ENCODE data around the gene ACTA2.

Gene ACTA2

DNA sequence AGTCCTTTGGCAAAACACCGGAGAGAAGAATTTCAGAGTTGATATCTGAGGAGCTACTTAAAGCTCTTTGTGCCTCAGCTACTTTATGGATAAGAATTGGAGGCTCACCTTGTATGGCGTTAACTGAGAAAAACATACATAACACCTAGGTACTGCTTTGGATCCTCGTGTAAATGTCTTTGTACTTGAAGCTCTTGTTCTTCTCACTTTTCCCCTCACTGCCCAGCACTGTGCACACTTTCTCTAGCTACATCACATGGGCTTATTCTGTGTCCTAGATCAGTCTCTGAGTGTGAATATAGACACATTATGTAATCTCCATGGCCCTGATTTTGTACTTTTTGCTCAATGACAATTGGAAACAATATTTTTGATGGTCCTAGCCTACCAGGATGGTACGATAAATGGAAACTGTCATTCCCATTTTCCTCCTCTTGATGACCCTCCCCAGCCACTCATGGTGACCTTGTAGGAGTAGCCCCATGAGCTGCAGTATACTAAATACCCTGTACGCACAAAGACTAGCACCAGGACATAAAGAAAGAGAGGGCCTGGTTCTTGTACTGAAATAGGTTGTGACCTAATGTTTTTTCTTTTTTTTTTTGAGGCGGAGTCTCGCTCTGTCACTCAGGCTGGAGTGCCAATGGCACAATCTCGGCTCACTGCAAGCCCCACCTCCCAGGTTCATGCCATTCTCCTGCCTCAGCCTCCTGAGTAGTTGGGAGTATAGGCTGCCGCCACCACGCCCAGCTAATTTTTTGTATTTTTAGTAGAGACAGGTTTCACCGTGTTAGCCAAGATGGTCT lies 50.4 kb downstream of the ACTA2 start:
- TF ChIP-seq, protein P1, sequence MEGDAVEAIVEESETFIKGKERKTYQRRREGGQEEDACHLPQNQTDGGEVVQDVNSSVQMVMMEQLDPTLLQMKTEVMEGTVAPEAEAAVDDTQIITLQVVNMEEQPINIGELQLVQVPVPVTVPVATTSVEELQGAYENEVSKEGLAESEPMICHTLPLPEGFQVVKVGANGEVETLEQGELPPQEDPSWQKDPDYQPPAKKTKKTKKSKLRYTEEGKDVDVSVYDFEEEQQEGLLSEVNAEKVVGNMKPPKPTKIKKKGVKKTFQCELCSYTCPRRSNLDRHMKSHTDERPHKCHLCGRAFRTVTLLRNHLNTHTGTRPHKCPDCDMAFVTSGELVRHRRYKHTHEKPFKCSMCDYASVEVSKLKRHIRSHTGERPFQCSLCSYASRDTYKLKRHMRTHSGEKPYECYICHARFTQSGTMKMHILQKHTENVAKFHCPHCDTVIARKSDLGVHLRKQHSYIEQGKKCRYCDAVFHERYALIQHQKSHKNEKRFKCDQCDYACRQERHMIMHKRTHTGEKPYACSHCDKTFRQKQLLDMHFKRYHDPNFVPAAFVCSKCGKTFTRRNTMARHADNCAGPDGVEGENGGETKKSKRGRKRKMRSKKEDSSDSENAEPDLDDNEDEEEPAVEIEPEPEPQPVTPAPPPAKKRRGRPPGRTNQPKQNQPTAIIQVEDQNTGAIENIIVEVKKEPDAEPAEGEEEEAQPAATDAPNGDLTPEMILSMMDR (IDR thresholded peaks at IDR 0.05; ENCODE audit: low read depth, low read length) = no peak
- in situ Hi-C loops (cut with HindIII; ENCODE audit: low sequenced_read_pairs) = no loop called here
- no peak for DNase-seq (ENCODE audit: low read depth, low spot score)
- no peak overlapping the region for H3K4me3 ChIP-seq (ENCODE audit: low read depth, low read length)

GRCh38 chr10:88901206-88901983 lies 51.2 kb downstream of the ACTA2 start:
- H3K4me3 ChIP-seq (ENCODE audit: low read depth, low read length) = no peak overlapping the region
- TF ChIP-seq, protein P1 (IDR thresholded peaks at IDR 0.05; ENCODE audit: low read depth, low read length) = no peak
- in situ Hi-C loops (cut with HindIII; ENCODE audit: low sequenced_read_pairs) = no loop called here
- peak; percentile 47 for DNase-seq (ENCODE audit: low read depth, low spot score)

DNA sequence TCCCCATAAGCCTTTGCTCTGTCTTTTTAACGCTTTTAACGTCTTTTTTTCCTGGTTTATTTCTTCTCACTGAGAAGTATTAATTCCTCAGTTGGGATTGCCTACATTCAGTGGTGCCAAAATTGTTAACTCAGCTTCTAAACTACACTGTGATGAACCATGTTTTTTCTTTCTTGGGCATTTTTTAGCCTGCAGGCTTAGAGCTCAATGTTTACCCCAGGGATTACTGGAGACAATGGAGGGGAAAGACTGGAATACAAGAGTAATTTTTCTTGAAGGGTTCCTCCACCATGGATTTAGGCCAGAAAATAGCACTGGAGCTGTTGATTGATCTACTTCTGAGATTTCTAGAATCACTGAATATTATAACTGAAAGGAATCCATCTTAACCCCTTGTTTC lies 52.7 kb downstream of the ACTA2 start:
- in situ Hi-C loops (cut with HindIII; ENCODE audit: low sequenced_read_pairs) = no loop called here
- TF ChIP-seq, protein P1 (IDR thresholded peaks at IDR 0.05; ENCODE audit: low read depth, low read length) = no peak
- no peak overlapping the region for H3K4me3 ChIP-seq (ENCODE audit: low read depth, low read length)
- DNase-seq (ENCODE audit: low read depth, low spot score) = no peak

DNA sequence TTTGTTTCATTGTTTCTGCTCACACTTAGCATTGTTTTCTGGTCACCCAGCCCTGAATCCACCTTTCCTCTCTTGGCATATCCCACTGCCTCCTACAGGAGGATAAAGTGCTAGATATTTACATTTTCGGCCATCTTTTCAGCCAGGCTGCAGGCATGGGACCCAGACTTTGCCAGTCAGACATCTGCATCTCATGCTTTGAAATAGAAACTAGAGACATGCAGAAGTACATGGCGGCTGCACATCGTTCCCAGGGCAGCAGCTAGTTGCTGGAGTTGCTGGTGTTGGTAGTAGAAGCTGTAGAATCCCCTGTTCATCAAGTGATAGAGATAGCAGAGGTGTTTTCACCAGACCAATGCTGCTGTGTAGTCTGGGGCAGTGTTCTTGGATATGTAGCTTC lies 53.8 kb downstream of the ACTA2 start:
- TF ChIP-seq, protein P1 (IDR thresholded peaks at IDR 0.05; ENCODE audit: low read depth, low read length) = no peak
- no peak for DNase-seq (ENCODE audit: low read depth, low spot score)
- in situ Hi-C loops (cut with HindIII; ENCODE audit: low sequenced_read_pairs) = no loop called here
- H3K4me3 ChIP-seq (ENCODE audit: low read depth, low read length) = no peak overlapping the region

GRCh38 chr10:88896994-88897853 lies 55.3 kb downstream of the ACTA2 start:
- in situ Hi-C loops (cut with HindIII; ENCODE audit: low sequenced_read_pairs) = no loop called here
- TF ChIP-seq, protein P1 (IDR thresholded peaks at IDR 0.05; ENCODE audit: low read depth, low read length) = no peak
- H3K4me3 ChIP-seq (ENCODE audit: low read depth, low read length) = no peak overlapping the region
- no peak for DNase-seq (ENCODE audit: low read depth, low spot score)

- in situ Hi-C loops (cut with HindIII; ENCODE audit: low sequenced_read_pairs) = no loop called here
- TF ChIP-seq, protein P1 (IDR thresholded peaks at IDR 0.05; ENCODE audit: low read depth, low read length) = no peak
- H3K4me3 ChIP-seq (ENCODE audit: low read depth, low read length) = no peak overlapping the region
- no peak for DNase-seq (ENCODE audit: low read depth, low spot score)
Measured at GRCh38 chr10:88896372-88896993, 56.1 kb downstream of the ACTA2 start.

Measured in astrocyte of the spinal cord (primary cell).